CD4-positive, alpha-beta T cell treated with Interleukin-6 for 4 hours (primary cell): ENCODE measurements around the gene MIA2.
"Not testable (repeated sequence)": the region's sequence is repeated elsewhere in the genome, so short reads cannot be mapped to it uniquely, and the experiment has no call there.

Source experiments
- DNase-seq: peaks from one replicate; pipeline ENCODE4 v3.0.0-alpha.2; 2020; ENCODE audit warnings: mixed read lengths

The MIA2 gene

DNA sequence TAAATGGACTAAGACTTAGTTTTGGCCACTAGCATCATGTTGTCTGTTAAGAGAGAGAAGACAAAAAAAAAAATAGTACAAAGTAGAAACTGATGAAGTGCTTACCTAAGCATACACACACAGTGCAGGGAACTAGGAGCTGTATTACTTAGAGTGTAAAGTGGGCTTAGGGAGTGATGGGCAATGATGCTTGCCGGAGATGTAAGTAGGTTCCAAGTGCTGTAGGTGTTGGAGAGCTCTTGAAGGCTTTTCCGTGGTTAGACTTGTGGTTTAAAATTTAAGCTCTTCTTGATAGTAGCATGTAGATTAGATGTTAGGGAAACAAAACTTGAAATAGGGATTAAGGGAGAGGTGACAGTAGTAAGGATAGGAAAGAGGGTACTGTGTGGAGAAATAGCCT, 34.7 kb downstream of the MIA2 start:
- DNase-seq, result no peak

DNA sequence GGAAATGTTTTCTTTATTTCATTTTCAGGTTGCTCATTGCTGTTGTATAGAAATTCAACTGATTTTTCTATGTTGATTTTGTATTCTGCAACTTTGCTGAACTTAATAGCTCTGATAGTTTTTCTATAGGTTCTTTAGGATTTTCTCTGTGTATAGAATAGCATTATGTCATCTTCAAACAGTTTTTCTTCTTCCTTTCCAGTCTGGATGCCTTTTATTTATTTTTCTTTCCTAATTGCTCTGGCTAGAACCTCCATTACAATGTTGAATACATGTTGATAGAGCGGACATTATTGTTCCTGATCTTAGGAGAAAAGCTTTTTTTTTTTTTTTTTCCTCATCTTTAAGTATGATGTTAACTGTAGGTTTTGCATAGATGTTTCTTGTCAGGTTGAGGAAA, 39.2 kb downstream of the MIA2 start:
- DNase-seq, result no peak

- no peak for DNase-seq
Measured at GRCh38 chr14:39275395-39275794, 41.7 kb downstream of the MIA2 start.

- no peak for DNase-seq
Measured at GRCh38 chr14:39276005-39276404, 42.3 kb downstream of the MIA2 start.

GRCh38 chr14:39276579-39277114, 42.9 kb downstream of the MIA2 start:
- DNase-seq, result no peak

DNA sequence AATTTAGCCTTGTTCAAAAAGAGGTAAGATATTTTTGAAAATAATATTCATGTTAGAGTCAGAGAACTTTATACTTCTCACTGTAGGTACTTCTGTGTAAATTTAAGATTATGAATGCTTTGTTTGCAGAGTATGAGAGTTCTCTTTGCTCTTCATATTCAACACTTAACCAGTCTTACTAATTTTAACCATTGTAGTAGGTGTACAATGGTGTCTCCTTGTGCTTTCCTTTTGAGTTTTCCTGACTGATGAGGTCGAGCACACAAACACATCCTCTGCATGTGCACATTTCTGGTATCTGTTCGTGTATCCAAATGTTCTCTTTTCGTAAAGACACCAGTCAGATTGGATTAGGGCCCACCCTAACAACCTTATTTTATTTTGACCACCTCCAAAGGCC, 45.8 kb downstream of the MIA2 start:
- DNase-seq, result no peak

DNA sequence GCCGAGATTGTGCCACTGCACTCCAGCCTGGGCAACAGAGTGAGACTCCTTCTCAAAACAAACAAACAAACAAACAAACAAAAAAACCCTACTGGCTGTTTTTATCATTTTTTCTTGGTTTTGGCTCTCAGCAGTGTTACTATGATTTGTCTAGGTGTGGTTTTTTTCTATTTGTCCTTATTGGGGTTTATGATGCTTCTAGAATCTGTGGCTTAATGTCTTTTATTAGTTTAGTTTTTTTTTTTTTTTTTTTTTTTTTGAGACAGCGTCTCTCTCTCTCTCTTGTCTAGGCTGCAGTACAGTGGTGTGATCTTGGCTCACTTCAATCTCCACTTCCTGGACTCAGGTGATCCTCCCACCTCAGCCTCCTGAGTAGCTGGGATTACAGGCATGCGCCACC, 47.0 kb downstream of the MIA2 start:
- DNase-seq, result not testable (repeated sequence)

- DNase-seq, result no peak
Measured at GRCh38 chr14:39289523-39289922, 55.8 kb downstream of the MIA2 start.

GRCh38 chr14:39291701-39292100, 58.0 kb downstream of the MIA2 start:
- DNase-seq, result no peak

GRCh38 chr14:39293629-39294028, 59.9 kb downstream of the MIA2 start:
- no peak for DNase-seq

DNA sequence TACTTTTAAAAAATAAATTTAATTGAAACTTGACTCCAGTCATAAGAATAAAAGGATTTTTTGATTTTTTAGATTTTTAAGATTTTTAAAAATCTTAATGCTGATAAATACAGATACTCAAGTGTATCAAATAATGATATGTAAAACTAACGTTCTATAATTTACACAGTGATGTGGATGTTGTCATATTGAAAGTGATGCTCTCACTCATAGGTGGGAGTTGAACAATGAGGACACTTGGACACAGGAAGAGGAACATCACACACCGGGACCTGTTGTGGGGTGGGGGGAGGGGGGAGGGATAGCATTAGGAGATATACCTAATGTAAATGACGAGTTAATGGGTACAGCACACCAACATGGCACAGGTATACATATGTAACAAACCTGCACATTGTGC, 66.7 kb downstream of the MIA2 start:
- not testable (repeated sequence) for DNase-seq

DNA sequence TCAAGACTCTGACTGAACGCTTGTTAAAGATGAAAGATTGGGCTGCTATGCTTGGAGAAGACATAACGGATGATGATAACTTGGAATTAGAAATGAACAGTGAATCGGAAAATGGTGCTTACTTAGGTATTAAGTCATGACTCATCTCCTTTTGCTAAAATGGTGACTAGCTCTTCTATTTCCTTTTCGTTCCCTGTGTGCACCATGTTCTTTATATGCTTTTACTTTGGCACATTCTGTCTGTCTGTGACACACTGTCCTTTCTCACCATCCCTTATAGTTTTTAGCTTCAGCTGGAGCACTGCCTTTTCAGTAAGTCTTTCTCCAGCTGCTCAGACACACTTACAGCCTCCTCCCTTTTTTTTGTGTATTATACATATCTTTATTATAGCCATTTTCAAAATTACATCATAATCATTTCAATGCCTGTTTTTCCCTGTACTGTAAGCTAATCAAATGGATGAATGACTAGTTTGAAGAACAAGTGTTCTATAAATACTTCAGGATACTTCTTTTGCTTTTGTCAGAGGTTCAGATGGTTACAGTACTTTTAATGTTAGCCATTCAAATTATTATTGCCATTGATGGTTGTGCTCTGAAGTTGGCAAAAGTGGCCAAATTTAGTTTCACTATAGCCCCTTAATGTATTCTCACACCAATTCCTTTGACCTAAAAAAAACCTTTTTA, 68.6 kb downstream of the MIA2 start:
- DNase-seq, result no peak

DNA sequence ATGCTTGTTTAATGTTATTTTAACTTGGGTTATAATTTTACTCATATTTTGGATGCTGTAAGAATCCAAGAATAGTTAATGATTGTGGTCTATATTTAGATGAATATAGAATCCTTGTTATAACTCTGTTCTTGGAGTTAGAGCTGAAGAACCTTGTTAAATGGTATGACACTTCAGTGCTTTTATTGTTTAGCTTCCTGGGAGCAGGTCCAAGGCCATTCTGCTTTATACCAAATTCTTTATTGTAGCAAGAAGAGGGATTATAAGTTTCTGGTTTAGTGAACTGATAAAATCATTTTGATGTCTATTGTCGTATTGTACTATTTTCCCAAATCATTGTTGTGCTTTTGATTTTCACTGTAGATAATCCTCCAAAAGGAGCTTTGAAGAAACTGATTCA, 69.4 kb downstream of the MIA2 start:
- DNase-seq, result no peak

GRCh38 chr14:39307815-39308214, 74.1 kb downstream of the MIA2 start:
- no peak for DNase-seq

- no peak for DNase-seq
Measured at GRCh38 chr14:39310051-39310450, 76.3 kb downstream of the MIA2 start.

DNA sequence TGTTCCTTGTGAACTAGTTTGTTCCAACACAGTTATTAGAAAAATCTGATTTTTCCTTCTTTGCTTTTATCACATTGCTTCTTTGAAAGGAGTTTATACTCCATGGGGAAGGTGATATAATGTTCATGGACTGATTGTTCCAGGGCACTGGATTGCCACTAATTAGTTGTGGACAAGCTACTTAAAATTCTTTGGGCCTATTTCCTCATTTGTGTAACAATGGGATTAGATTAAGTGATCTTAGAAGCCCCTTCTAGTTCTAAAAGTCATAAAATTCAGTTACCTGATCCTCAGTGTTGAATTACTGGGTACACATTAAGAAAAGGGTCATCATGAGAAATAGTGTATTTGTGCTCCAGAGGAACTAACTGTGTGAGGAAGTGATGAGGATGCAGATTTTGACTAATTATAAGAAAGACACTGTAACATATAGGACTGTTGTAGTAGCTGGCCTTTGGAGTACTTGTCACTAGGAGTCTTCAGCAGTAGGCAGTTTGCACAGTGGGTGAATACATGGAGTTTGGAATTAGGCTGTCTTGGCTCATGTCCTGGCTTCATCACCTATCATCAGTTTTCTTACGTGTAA, 82.2 kb downstream of the MIA2 start:
- DNase-seq, result no peak

DNA sequence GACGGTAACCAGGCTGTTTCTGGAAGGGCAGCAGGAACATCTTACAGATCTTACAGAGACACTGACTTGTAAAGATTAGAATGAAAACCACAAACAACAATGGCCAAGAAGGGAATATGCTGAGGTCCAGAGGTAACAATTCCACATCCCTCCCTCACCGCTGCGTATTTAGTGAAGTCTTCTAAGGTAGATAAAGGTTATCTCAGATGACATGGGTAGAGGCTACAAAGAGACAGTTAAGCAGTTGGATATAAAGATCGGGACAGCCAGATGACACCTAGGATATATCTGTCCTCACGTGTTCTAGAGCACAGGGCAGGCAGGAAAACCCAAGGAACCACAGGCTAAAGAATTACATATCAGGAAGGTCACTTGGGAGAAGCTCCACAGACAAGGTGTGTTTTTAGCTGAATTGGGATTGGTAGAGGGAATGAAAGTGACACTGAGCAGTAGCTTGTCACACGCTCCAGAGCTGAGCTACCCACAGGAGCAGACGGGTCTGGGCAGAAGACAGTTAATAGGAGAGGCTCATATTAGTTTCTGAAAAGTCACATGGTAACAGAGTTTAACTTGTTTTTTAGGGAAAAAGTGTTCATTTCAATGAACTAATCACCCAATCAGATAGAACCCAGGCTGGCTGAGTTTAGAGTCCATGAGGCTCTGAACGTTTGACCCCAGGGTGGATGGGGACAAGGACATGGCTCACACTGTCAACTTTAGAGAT, 83.3 kb downstream of the MIA2 start:
- DNase-seq, result no peak

DNA sequence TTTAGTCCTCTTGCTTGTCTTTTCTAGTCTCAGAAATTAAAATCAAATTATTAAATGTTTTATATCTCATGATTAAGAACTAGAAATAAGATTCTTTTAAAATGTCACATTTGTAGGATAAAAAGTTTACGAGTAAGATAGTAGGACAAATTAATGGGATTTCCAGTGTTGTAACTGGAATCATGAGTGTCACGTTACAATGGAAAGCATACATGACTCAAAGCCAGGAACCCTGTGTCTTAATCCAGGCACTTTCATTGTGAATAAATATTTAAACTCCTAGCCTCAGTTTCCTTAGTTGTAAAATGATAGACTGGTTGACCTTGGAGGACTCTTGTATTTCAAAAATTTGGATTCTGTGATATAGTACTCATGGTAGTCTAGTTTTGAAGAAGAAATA, 84.9 kb downstream of the MIA2 start:
- DNase-seq, result no peak

DNA sequence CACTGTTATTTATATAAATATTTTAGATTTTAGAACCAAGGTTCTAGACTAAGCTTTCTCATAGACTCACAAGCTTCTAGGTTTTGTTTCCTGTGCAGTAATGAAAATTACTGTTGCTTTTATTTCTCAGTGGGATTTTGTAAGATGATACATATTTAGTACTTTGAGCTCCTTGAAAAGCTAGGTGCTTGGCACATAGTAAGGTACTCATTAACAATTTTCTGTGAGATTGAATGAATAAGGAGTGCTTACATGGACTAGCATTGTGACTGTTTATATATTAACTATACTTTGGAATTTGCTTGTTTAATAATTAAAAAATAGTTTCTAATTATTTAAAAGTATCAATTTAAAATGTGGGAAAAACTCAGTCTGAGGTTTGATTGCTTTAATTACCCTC, 85.7 kb downstream of the MIA2 start:
- no peak for DNase-seq

DNA sequence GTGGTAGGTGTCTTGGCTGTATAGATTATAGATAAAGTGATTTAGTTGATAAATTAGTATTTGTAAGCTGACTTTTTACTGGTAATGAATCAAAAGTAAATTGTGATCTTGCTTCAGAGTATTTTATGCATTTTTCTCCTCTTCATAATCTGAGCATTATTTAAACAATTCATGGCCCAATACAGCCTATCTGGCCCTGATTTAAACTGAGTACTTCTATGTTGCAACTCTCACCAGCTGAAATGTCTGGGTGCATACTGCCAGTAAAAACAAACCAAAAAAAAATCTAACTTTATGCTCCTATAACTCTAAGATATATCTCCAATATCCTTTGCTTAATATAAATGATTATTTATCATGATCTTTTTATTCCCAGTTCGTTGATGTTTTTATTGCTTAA, 86.6 kb downstream of the MIA2 start:
- DNase-seq, result no peak

DNA sequence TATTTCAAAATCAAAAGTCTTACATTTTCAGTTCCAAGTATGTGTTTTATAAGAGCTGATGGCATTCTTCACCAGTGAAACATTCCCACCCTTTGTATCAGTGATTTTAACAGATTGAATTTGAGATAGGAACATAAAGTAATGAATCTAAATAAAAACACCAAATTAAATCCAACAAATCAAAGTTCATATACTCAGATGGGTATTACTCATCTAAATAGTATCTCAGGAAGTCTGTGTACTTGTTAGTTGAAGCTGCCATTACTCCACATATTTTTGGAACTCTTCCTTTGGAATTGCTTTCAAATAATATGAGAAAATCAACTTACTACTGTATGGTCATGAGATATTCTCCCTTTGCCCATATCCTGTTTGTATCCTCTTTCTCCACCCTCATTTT, 89.1 kb downstream of the MIA2 start:
- no peak for DNase-seq

DNA sequence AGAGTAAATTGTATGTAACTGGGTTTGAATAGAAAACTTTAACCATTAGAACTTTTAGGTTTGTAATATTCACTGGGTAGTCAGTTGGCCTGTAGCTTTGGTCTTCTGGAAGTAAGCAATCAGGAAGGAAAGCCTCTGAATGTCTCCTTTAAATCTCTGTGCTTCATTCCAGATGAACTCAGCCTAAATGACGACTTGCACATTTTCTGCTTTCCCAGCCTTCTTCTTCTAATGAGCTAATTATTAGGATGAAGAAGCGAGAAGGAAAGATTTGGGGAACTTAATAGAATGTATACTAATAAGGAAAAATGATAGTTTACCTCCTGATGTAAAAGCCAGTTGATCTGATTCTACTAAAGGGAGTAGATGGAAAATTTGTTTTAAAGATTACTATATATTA, 90.4 kb downstream of the MIA2 start:
- no peak for DNase-seq

GRCh38 chr14:39339003-39339402, 105.3 kb downstream of the MIA2 start:
- no peak for DNase-seq

DNA sequence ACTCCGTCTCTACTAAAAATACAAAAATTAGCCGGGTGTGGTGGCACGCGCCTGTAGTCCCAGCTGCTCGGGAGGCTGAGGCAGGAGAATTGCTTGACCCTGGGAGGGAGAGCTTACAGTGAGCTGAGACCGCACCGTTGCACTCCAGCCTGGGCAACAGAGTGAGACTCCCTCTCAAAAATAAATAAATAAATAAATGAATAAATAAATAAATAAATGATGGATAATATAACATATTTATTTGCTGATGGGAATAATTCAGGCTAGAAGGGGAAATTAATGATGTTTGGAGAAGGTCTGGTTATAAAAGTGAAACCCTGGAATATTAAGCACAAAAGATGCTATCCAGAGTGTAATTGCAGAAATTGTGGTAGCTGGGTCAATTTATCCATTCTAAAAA, 107.4 kb downstream of the MIA2 start:
- DNase-seq, result not testable (repeated sequence)
